Activated T-cell treated with anti-CD3 and anti-CD28 coated beads, Interleukin-2, amount 50 U/mL, for 1 hour (primary cell): ENCODE measurements around the gene VSX1.

Source experiments
- DNase-seq: peaks from one replicate; pipeline ENCODE4 v3.0.0-alpha.2; 2020

Gene VSX1

GRCh38 chr20:25081730-25082497 lies at the start of gene VSX1:
TSS of gene VSX1 (minus strand) at chr20:25082141. CDS start at chr20:25082096, 45 bp downstream.
- DNase-seq: no peak

GRCh38 chr20:25129908-25130307 lies 48.0 kb upstream of the VSX1 start:
- no peak for DNase-seq

GRCh38 chr20:25129428-25129827 lies 47.5 kb upstream of the VSX1 start:
- DNase-seq: no peak

- DNase-seq: no peak
These were observed 46.7 kb upstream of the VSX1 start for GRCh38 chr20:25128649-25129048.

GRCh38 chr20:25127761-25128537 lies 46.0 kb upstream of the VSX1 start:
- DNase-seq: no peak

GRCh38 chr20:25126204-25127029 lies 44.5 kb upstream of the VSX1 start:
- no peak for DNase-seq

- DNase-seq: no peak
These were observed 43.7 kb upstream of the VSX1 start for GRCh38 chr20:25125636-25126035.

- no peak for DNase-seq
These were observed 39.0 kb upstream of the VSX1 start for GRCh38 chr20:25120920-25121319.

- no peak for DNase-seq
These were observed 38.5 kb upstream of the VSX1 start for GRCh38 chr20:25120457-25120856.

GRCh38 chr20:25118529-25118928 lies 36.6 kb upstream of the VSX1 start:
- DNase-seq: no peak

GRCh38 chr20:25117990-25118389 lies 36.0 kb upstream of the VSX1 start:
- DNase-seq: no peak

- no peak for DNase-seq
These were observed 35.0 kb upstream of the VSX1 start for GRCh38 chr20:25116739-25117458.

- no peak for DNase-seq
These were observed 21.6 kb upstream of the VSX1 start for GRCh38 chr20:25103526-25103925.

GRCh38 chr20:25100914-25101313 lies 19.0 kb upstream of the VSX1 start:
- no peak for DNase-seq

- no peak for DNase-seq
These were observed 17.7 kb upstream of the VSX1 start for GRCh38 chr20:25099601-25100140.

- DNase-seq: no peak
These were observed 15.6 kb upstream of the VSX1 start for GRCh38 chr20:25097498-25097897.

GRCh38 chr20:25090492-25091429 lies 8.8 kb upstream of the VSX1 start:
- DNase-seq: peak; percentile 73

- DNase-seq: no peak
These were observed 7.7 kb upstream of the VSX1 start for GRCh38 chr20:25089662-25090061.

- DNase-seq: no peak
These were observed 7.2 kb upstream of the VSX1 start for GRCh38 chr20:25089096-25089495.

GRCh38 chr20:25088267-25088666 lies 6.3 kb upstream of the VSX1 start:
- no peak for DNase-seq
